Vagina (tissue), 2 donors: ENCODE measurements around the gene HMGN5. TPM values are rescaled to one million over a fixed set of nuclear protein-coding genes. Genes with fewer than 3 reads are reported as not detected.

Experiments used
- DNase-seq, 2 donors: peaks; one replicate each; pipeline ENCODE4 v3.0.0-alpha.2; 2017; ENCODE audit errors: extremely low spot score in 2 of 2
- H3K27ac ChIP-seq: fragments of 200-600 bp; sonication (generic); one replicate; pipeline ENCODE4 v1.5.1; 2019
- H3K27me3 ChIP-seq: fragments of 200-600 bp; sonication (generic); one replicate; pipeline ENCODE4 v1.5.1; 2019
- H3K36me3 ChIP-seq, 2 donors: fragments of 200-600 bp; sonication (generic); one replicate each; pipeline ENCODE4 v1.5.1; 2017 to 2019
- H3K4me1 ChIP-seq: fragments of 200-600 bp; sonication (generic); one replicate; pipeline ENCODE4 v1.5.1; 2019
- H3K4me3 ChIP-seq, 2 donors: fragments of 200-600 bp; sonication (generic); 1 replicate in 1 of 2; 2 replicates in 1 of 2; pipeline ENCODE4 v1.5.1; 2016 to 2019
- H3K9me3 ChIP-seq: fragments of 200-600 bp; sonication (generic); one replicate; pipeline ENCODE4 v1.5.1; 2019
- CTCF ChIP-seq, 3 experiments: fragments of 450-650 bp in 2 of 3; fragments of 200-600 bp in 1 of 3; sonication (generic) in 1 of 3; IDR thresholded peaks; one replicate each; pipeline ENCODE4 v1.5.1; 2017 to 2019; ENCODE audit warnings: antibody characterized with exemption in 3 of 3, mild to moderate bottlenecking in 2 of 3, moderate library complexity in 2 of 3
- POLR2A ChIP-seq, 2 donors: fragments of 450-650 bp; IDR thresholded peaks; one replicate each; pipeline ENCODE4 v1.6.1; 2017; ENCODE audit warnings: antibody characterized with exemption in 2 of 2, mild to moderate bottlenecking in 2 of 2, moderate library complexity in 2 of 2
- POLR2AphosphoS5 ChIP-seq, 2 donors: sonication (generic); formaldehyde crosslinking; IDR thresholded peaks; one replicate each; pipeline ENCODE4 v1.9.0; 2017; ENCODE audit warnings: antibody characterized with exemption in 2 of 2, mild to moderate bottlenecking in 2 of 2, low read depth in 1 of 2; ENCODE audit not compliant: insufficient read depth in 1 of 2
- intact Hi-C: fragments of 100-400 bp; cut with DNase I; formaldehyde crosslinking; loops from one replicate; pipeline ENCODE4 v1.15.1; 2023
- total RNA-seq: library from RNA; depleted of rRNA; stranded (reverse); fragments of >200 nt; gene quantifications from one replicate; pipeline ENCODE4 v1.2.3, GENCODE V29; 2016

HMGN5 gene
- total RNA-seq, 1 donor from 2014 or later, result 0.98 TPM

- Histone ChIP-seq H3K4me1 (no peaks in the 10 kb centered on the region), H3K27me3 (no peaks in the 10 kb centered on the region), H3K9me3 (no peaks in the 10 kb centered on the region), H3K4me3 (no peak overlapping the region), H3K27ac (no peak overlapping the region), H3K36me3 (no peaks in the 10 kb centered on the region)
- intact Hi-C loops, result no loop called here
- TF ChIP-seq CTCF (IDR thresholded peaks at IDR 0.05) (no peak), POLR2A (IDR thresholded peaks at IDR 0.05) (no peak), POLR2AphosphoS5 (IDR thresholded peaks at IDR 0.05; ENCODE audit: insufficient read depth in 1 of 2, low read depth in 1 of 2) (no peak)
- DNase-seq, result no peak
These were observed 91.4 kb downstream of the HMGN5 start for GRCh38 chrX:81110286-81110685.

- Histone ChIP-seq H3K27me3 (no peaks in the 10 kb centered on the region), H3K27ac (no peak overlapping the region), H3K36me3 (no peaks in the 10 kb centered on the region), H3K4me1 (no peaks in the 10 kb centered on the region), H3K4me3 (no peak overlapping the region), H3K9me3 (no peaks in the 10 kb centered on the region)
- TF ChIP-seq POLR2A (IDR thresholded peaks at IDR 0.05) (no peak), POLR2AphosphoS5 (IDR thresholded peaks at IDR 0.05; ENCODE audit: insufficient read depth in 1 of 2, low read depth in 1 of 2) (no peak), CTCF (IDR thresholded peaks at IDR 0.05) (no peak)
- DNase-seq, result no peak
- intact Hi-C loops, result no loop called here
These were observed 119.1 kb downstream of the HMGN5 start for GRCh38 chrX:81082649-81083048.

Other genes starting within 250 kb of the HMGN5 start
- gene SH3BGRL, start 189 bp upstream of the HMGN5 start, total RNA-seq, result 121 TPM